HG03439 (cell line): Measurements from ENCODE around the gene RASGRF2.
"Not testable (repeated sequence)": the region's sequence is repeated elsewhere in the genome, so short reads cannot be mapped to it uniquely, and the experiment has no call there.

ENCODE experiments used
- ATAC-seq: cut with Tn5 transposase; IDR thresholded peaks from one replicate; pipeline ENCODE4 v1.9.1; 2021; ENCODE audit warnings: mild to moderate bottlenecking, moderate library complexity; ENCODE audit not compliant: unreplicated experiment

Gene RASGRF2

GRCh38 chr5:81018608-81019007 lies 58.4 kb downstream of the RASGRF2 start:
- not testable (repeated sequence) for ATAC-seq

- no peak for ATAC-seq
Measured at GRCh38 chr5:81019748-81020147, 59.6 kb downstream of the RASGRF2 start.

GRCh38 chr5:81020478-81021167 lies 60.5 kb downstream of the RASGRF2 start:
- no peak for ATAC-seq

- no peak for ATAC-seq
Measured at GRCh38 chr5:81021486-81021885, 61.3 kb downstream of the RASGRF2 start.

GRCh38 chr5:81021951-81022687 lies 62.0 kb downstream of the RASGRF2 start:
- no peak for ATAC-seq

GRCh38 chr5:81022688-81023084 lies 62.5 kb downstream of the RASGRF2 start:
- no peak for ATAC-seq

- no peak for ATAC-seq
Measured at GRCh38 chr5:81023261-81023970, 63.3 kb downstream of the RASGRF2 start.

- no peak for ATAC-seq
Measured at GRCh38 chr5:81027481-81028058, 67.4 kb downstream of the RASGRF2 start.

- not testable (repeated sequence) for ATAC-seq
Measured at GRCh38 chr5:81028888-81029287, 68.7 kb downstream of the RASGRF2 start.

GRCh38 chr5:81029736-81030135 lies 69.6 kb downstream of the RASGRF2 start:
- not testable (repeated sequence) for ATAC-seq

GRCh38 chr5:81030236-81031034 lies 70.3 kb downstream of the RASGRF2 start:
- ATAC-seq = not testable (repeated sequence)

- ATAC-seq = no peak
Measured at GRCh38 chr5:81035522-81035921, 75.4 kb downstream of the RASGRF2 start.

- no peak for ATAC-seq
Measured at GRCh38 chr5:81038495-81038894, 78.3 kb downstream of the RASGRF2 start.

GRCh38 chr5:81044868-81045267 lies 84.7 kb downstream of the RASGRF2 start:
- no peak for ATAC-seq

GRCh38 chr5:81045389-81045807 lies 85.2 kb downstream of the RASGRF2 start:
- ATAC-seq = no peak

GRCh38 chr5:81046041-81046440 lies 85.9 kb downstream of the RASGRF2 start:
- no peak for ATAC-seq

- no peak for ATAC-seq
Measured at GRCh38 chr5:81052325-81052724, 92.2 kb downstream of the RASGRF2 start.

GRCh38 chr5:81053282-81053681 lies 93.1 kb downstream of the RASGRF2 start:
- not testable (repeated sequence) for ATAC-seq

- no peak for ATAC-seq
Measured at GRCh38 chr5:81058121-81058520, 98.0 kb downstream of the RASGRF2 start.

- ATAC-seq = no peak
Measured at GRCh38 chr5:81065492-81065891, 105.3 kb downstream of the RASGRF2 start.

- no peak for ATAC-seq
Measured at GRCh38 chr5:81066102-81066501, 105.9 kb downstream of the RASGRF2 start.
